Esophagus muscularis mucosa (tissue), 4 donors: ENCODE results near the gene MERTK.

ENCODE experiments used
- CTCF ChIP-seq, 3 experiments: fragments of 200-600 bp in 2 of 3; fragments of 450-650 bp in 1 of 3; sonication (generic) in 2 of 3; IDR thresholded peaks; one replicate each; pipeline ENCODE4 v1.5.1; 2017 to 2019; ENCODE audit warnings: antibody characterized with exemption in 3 of 3, mild to moderate bottlenecking in 2 of 3, moderate library complexity in 1 of 3
- EP300 ChIP-seq: sonication (generic); formaldehyde crosslinking; IDR thresholded peaks from one replicate; pipeline ENCODE4 v1.6.1; 2017; ENCODE audit warnings: antibody characterized with exemption
- POLR2A ChIP-seq: fragments of 450-650 bp; IDR thresholded peaks from one replicate; pipeline ENCODE4 v1.6.1; 2017; ENCODE audit warnings: antibody characterized with exemption, moderate library complexity, mild to moderate bottlenecking, low read depth
- POLR2AphosphoS5 ChIP-seq, 2 donors: sonication (generic); formaldehyde crosslinking; IDR thresholded peaks; one replicate each; pipeline ENCODE4 v1.6.1; 2017; ENCODE audit warnings: antibody characterized with exemption in 2 of 2

GRCh38 chr2:112045446-112046014, 147.1 kb downstream of the MERTK start:
- TF ChIP-seq POLR2A (no peak), CTCF (IDR thresholded peaks at IDR 0.05) (no peak), EP300 (no peak), POLR2AphosphoS5 (IDR thresholded peaks at IDR 0.05) (no peak)
